A673 (cell line): ENCODE measurements around the gene SPON1. TPM values are rescaled to one million over a fixed set of nuclear protein-coding genes. Genes with fewer than 3 reads are reported as not detected.
A peak's percentile ranks its signal among the peaks of the same experiment; 100 is the strongest.

ENCODE experiments used
- BruUV-seq: library from RNA; stranded (reverse); fragments of 400-500 nt; replicated peaks from 2 replicates; lab custom pipeline; 2021; lab: Mats Ljungman, UMichigan
- CTCF ChIA-PET: fragments of 300-600 bp; sonication (Branson Sonifier 250); formaldehyde crosslinking; loops from one replicate; lab custom pipeline; 2022; ENCODE audit warnings: antibody characterized with exemption; lab: Charles Lee
- POLR2A ChIA-PET: fragments of 300-600 bp; sonication (Branson Sonifier 250); formaldehyde crosslinking; loops from one replicate; lab custom pipeline; 2022; ENCODE audit warnings: antibody characterized with exemption; ENCODE audit not compliant: low non-redundant PET; lab: Charles Lee
- DNase-seq: peaks from one replicate; pipeline ENCODE4 v3.0.0-alpha.2; 2015; ENCODE audit warnings: low spot score
- H3K27ac ChIP-seq: fragments of 200-600 bp; sonication (generic); 2 replicates; pipeline ENCODE4 v1.5.1; 2016; ENCODE audit warnings: mixed run types, low read depth, mild to moderate bottlenecking, mixed read lengths, antibody characterized with exemption, low read length; ENCODE audit not compliant: poor library complexity, severe bottlenecking
- H3K27me3 ChIP-seq: fragments of 200-600 bp; sonication (generic); replicated peaks from 2 replicates; pipeline ENCODE4 v1.6.1; 2017; ENCODE audit warnings: mixed run types, low read depth, mild to moderate bottlenecking, mixed read lengths, antibody characterized with exemption, low read length; ENCODE audit not compliant: insufficient read depth, poor library complexity
- H3K36me3 ChIP-seq: fragments of 200-600 bp; sonication (generic); 2 replicates; pipeline ENCODE4 v1.6.1; 2016; ENCODE audit warnings: mixed run types, mild to moderate bottlenecking, mixed read lengths, antibody characterized with exemption, low read length; ENCODE audit not compliant: insufficient read depth, poor library complexity, severe bottlenecking
- H3K4me1 ChIP-seq: fragments of 200-600 bp; sonication (generic); 2 replicates; pipeline ENCODE4 v1.6.1; 2017; ENCODE audit warnings: mixed run types, mild to moderate bottlenecking, mixed read lengths, antibody characterized with exemption, low read length; ENCODE audit not compliant: insufficient read depth, poor library complexity, severe bottlenecking
- H3K4me3 ChIP-seq: fragments of 200-600 bp; sonication (generic); 2 replicates; pipeline ENCODE4 v1.5.1; 2016; ENCODE audit warnings: low read depth, mixed run types, mild to moderate bottlenecking, mixed read lengths, low read length; ENCODE audit not compliant: poor library complexity, severe bottlenecking
- H3K9me3 ChIP-seq: fragments of 200-600 bp; sonication (generic); 2 replicates; pipeline ENCODE4 v1.6.1; 2016; ENCODE audit warnings: mixed run types, low read depth, mild to moderate bottlenecking, mixed read lengths, antibody characterized with exemption, low read length; ENCODE audit not compliant: poor library complexity, severe bottlenecking
- CTCF ChIP-seq: fragments of 300-800, 200-600 bp; sonication (generic); conservative IDR thresholded peaks from 2 replicates; pipeline ENCODE4 v1.5.1; 2017; ENCODE audit warnings: low read depth, mild to moderate bottlenecking, antibody characterized with exemption, low read length, moderate library complexity, mixed read lengths
- EZH2 ChIP-seq: fragments of 200-600 bp; sonication (generic); IDR thresholded peaks from 2 replicates; pipeline ENCODE4 v1.6.1; 2017; ENCODE audit warnings: borderline replicate concordance, low read depth, mild to moderate bottlenecking, mixed read lengths, antibody characterized with exemption, low read length; ENCODE audit not compliant: poor library complexity, severe bottlenecking
- intact Hi-C: fragments of 100-400 bp; cut with micrococcal nuclease; formaldehyde crosslinking; loops from one replicate; pipeline ENCODE4 v1.10.0; 2022; ENCODE audit not compliant: unreplicated experiment
- total RNA-seq: library from RNA; stranded (reverse); gene quantifications from 2 replicates; pipeline ENCODE4 v1.2.3, GENCODE V29; 2021

SPON1 gene
- total RNA-seq, 1 experiment from 2014 or later: not detected

DNA sequence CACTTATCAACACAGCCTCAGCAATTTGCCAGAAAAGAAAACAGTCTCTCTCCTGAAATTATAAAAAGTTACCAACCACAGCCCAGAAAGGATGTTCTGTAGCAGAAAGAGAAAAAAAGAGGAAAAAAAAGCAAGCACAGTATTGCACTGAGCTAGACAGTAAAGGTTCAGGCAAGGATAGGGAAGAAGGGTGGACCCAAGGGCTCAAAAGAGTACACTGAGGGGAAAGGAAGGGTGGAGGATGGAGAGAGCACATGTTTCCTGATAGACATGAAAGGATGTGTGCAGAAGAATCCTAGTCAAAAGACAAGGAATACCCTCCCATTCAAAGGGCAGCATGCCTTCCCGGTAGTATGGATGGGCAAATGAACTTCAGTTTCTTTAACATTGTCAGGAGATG, 337.4 kb downstream of the SPON1 start:
- intact Hi-C loops: loop anchor here (2.0 kb wide), 2 partner anchors 119 to 155 kb away; no protein-coding TSS in a partner anchor
- no peak for DNase-seq
- Histone ChIP-seq H3K4me3 (no peak overlapping the region), H3K27ac (no peak overlapping the region), H3K9me3 (no peaks in the 10 kb centered on the region), H3K27me3 (no peaks in the 10 kb centered on the region), H3K36me3 (no peaks in the 10 kb centered on the region), H3K4me1 (peaks cover 7% of the 10 kb centered on the region)
- POLR2A ChIA-PET: no interaction called here
- no TSS peak for BruUV-seq
- CTCF ChIA-PET: interaction anchor here (1.7 kb wide), 1 partner anchor 155 kb away, joined by 48 read pairs; no protein-coding TSS in a partner anchor
- no peak for TF ChIP-seq CTCF
- no peak for TF ChIP-seq EZH2

- BruUV-seq: no TSS peak
- intact Hi-C loops: loop anchor here (2.0 kb wide), 2 partner anchors 118 to 154 kb away; no protein-coding TSS in a partner anchor
Observed at GRCh38 chr11:14300661-14301304, 338.3 kb downstream of the SPON1 start.

DNA sequence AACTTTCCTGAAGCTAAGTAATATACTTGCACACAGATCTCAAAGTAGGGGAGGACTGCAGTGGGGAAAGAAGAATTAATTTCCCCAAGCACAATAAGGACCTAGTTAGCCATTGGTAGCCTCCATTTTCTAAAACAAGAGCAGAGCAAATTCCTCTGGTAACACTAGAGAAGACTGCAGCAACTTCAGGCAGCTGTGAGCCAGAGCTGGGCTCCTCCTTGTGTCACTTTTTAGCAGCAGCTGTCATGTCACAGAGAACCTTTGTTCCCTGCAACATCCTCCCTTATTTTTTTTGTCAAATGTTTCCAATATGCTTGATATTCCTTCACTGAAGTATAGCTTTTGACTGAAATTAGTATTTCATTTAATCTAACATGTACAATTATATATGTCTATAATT, 342.1 kb downstream of the SPON1 start:
- no peaks in the 10 kb centered on the region for H3K27me3 ChIP-seq
- ChIA-PET POLR2A (no interaction called here), CTCF (interaction anchor here (0.6 kb wide), 1 partner anchor 27 kb away, joined by 6 read pairs; no protein-coding TSS in a partner anchor)
- no peaks in the 10 kb centered on the region for H3K36me3 ChIP-seq
- no peak for DNase-seq
- peaks cover 24% of the 10 kb centered on the region for H3K4me1 ChIP-seq
- no peak overlapping the region for H3K4me3 ChIP-seq
- intact Hi-C loops: no loop called here
- TF ChIP-seq CTCF (no peak), EZH2 (no peak)
- H3K27ac ChIP-seq: no peak overlapping the region
- no TSS peak for BruUV-seq
- no peaks in the 10 kb centered on the region for H3K9me3 ChIP-seq

More at GRCh38 chr11:14300661-14301304, 338.3 kb downstream of the SPON1 start:
- no peak overlapping the region for H3K27ac ChIP-seq
- no peaks in the 10 kb centered on the region for H3K36me3 ChIP-seq
- peak; percentile 75 for DNase-seq
- H3K9me3 ChIP-seq: no peaks in the 10 kb centered on the region
- ChIA-PET POLR2A (no interaction called here), CTCF (interaction anchor here (0.6 to 1.7 kb wide), 5 partner anchors 87 to 220 kb away, joined by 3 to 48 read pairs (median 3); partner anchors contain the start of gene PSMA1)
- H3K4me3 ChIP-seq: no peak overlapping the region
- H3K4me1 ChIP-seq: peaks cover 11% of the 10 kb centered on the region
- TF ChIP-seq EZH2: no peak
- peak; percentile 76 for TF ChIP-seq CTCF
- no peaks in the 10 kb centered on the region for H3K27me3 ChIP-seq
